Endothelial cell of umbilical vein (primary cell): Measurements from ENCODE around the gene PRSS36. TPM values are rescaled to one million over a fixed set of nuclear protein-coding genes. Genes with fewer than 3 reads are reported as not detected.

ENCODE experiments used
- BruUV-seq: library from RNA; stranded (reverse); fragments of 400-500 nt; replicated peaks from 2 replicates; lab custom pipeline; 2021; lab: Mats Ljungman, UMichigan
- CTCF ChIA-PET: fragments of 300-600, 350-600 bp; sonication (Branson Sonifier 250); formaldehyde crosslinking; loops from one replicate; lab custom pipeline; 2021; ENCODE audit warnings: antibody characterized with exemption, inconsistent platforms; lab: Charles Lee
- POLR2A ChIA-PET: fragments of 300-600, 350-600 bp; sonication (Branson Sonifier 250); formaldehyde crosslinking; loops from one replicate; lab custom pipeline; 2021; ENCODE audit warnings: antibody characterized with exemption, inconsistent platforms; lab: Charles Lee
- DNase-seq: peaks from one replicate; pipeline ENCODE4 v3.0.0-alpha.2; 2011; ENCODE audit warnings: low read depth, low spot score
- FAIRE-seq: peaks from 2 replicates; lab custom pipeline; 2011; peaks lifted over from hg19 to GRCh38; lab: Jason Lieb, UNC
- H2AFZ ChIP-seq: 2 replicates; pipeline ENCODE4 v1.6.0; 2012; ENCODE audit warnings: low read depth, low read length, control low read depth, inconsistent platforms
- H3K27ac ChIP-seq: 2 replicates; pipeline ENCODE4 v1.5.1; 2011; ENCODE audit warnings: low read depth, mild to moderate bottlenecking, control low read depth, low read length, moderate library complexity; ENCODE audit not compliant: insufficient read depth
- H3K27me3 ChIP-seq, 2 experiments: 2 replicates each; pipeline versions ENCODE4 v1.6.0 to v1.6.1; 2011; ENCODE audit warnings: low read length in 2 of 2, mixed read lengths in 1 of 2; ENCODE audit not compliant: control insufficient read depth in 2 of 2, insufficient read depth in 2 of 2
- H3K36me3 ChIP-seq, 2 experiments: 2 replicates in 1 of 2; 3 replicates in 1 of 2; pipeline ENCODE4 v1.5.1; 2011; ENCODE audit warnings: low read length in 2 of 2, mild to moderate bottlenecking in 1 of 2, moderate library complexity in 1 of 2; ENCODE audit not compliant: control insufficient read depth in 2 of 2, insufficient read depth in 2 of 2; ENCODE audit errors: extremely low read depth in 1 of 2
- H3K4me1 ChIP-seq: 3 replicates; pipeline ENCODE4 v1.5.1; 2011; ENCODE audit warnings: mild to moderate bottlenecking, low read length; ENCODE audit not compliant: control insufficient read depth, insufficient read depth; ENCODE audit errors: extremely low read depth
- H3K4me2 ChIP-seq: 2 replicates; pipeline ENCODE4 v1.6.1; 2011; ENCODE audit warnings: low read length, control low read depth, mixed read lengths; ENCODE audit not compliant: insufficient read depth
- H3K4me3 ChIP-seq, 3 experiments: fragments of 200-600 bp in 1 of 3; sonication (generic), shearing (Covaris generic) in 1 of 3; replicated peaks in 1 of 3; 2 replicates each; pipeline ENCODE4 v1.5.1; 2011 to 2016; ENCODE audit warnings: control low read depth in 3 of 3, low read length in 3 of 3, mild to moderate bottlenecking in 2 of 3, inconsistent platforms in 1 of 3, low read depth in 1 of 3, moderate library complexity in 1 of 3; ENCODE audit not compliant: insufficient read depth in 1 of 3
- H3K79me2 ChIP-seq: 2 replicates; pipeline ENCODE4 v1.6.0; 2012; ENCODE audit warnings: low read length, inconsistent platforms; ENCODE audit not compliant: control insufficient read depth, insufficient read depth
- H3K9ac ChIP-seq: replicated peaks from 2 replicates; pipeline ENCODE3; 2011; ENCODE audit warnings: low read length, control low read depth; ENCODE audit not compliant: insufficient read depth; ENCODE audit errors: extremely low read depth
- H3K9me1 ChIP-seq: replicated peaks from 3 replicates; pipeline ENCODE4 v1.6.0; 2011; ENCODE audit warnings: mild to moderate bottlenecking, low read length; ENCODE audit not compliant: control insufficient read depth, insufficient read depth; ENCODE audit errors: extremely low read depth
- H3K9me3 ChIP-seq: replicated peaks from 2 replicates; pipeline ENCODE4 v1.5.1; 2012; ENCODE audit warnings: low read length, inconsistent platforms; ENCODE audit not compliant: control insufficient read depth, insufficient read depth
- H4K20me1 ChIP-seq: replicated peaks from 2 replicates; pipeline ENCODE3; 2011; ENCODE audit warnings: mild to moderate bottlenecking, low read length; ENCODE audit not compliant: control insufficient read depth, insufficient read depth; ENCODE audit errors: extremely low read depth
- EZH2 ChIP-seq: IDR thresholded peaks from 2 replicates; pipeline ENCODE4 v1.6.1; 2012; ENCODE audit warnings: borderline replicate concordance, low read depth, mild to moderate bottlenecking, moderate library complexity, low read length, inconsistent platforms; ENCODE audit not compliant: severe bottlenecking
- FOS ChIP-seq: IDR thresholded peaks from 2 replicates; pipeline ENCODE4 v1.6.1; 2011; ENCODE audit warnings: mild to moderate bottlenecking, low read length, moderate library complexity, borderline replicate concordance; ENCODE audit not compliant: insufficient read depth
- GATA2 ChIP-seq: IDR thresholded peaks from 2 replicates; pipeline ENCODE4 v1.7.0; 2011; ENCODE audit warnings: low read depth, mild to moderate bottlenecking, moderate library complexity, mixed read lengths, low read length; ENCODE audit not compliant: insufficient read length, insufficient read depth
- JUN ChIP-seq: IDR thresholded peaks from 2 replicates; pipeline ENCODE4 v1.6.1; 2011; ENCODE audit warnings: borderline replicate concordance, low read depth; ENCODE audit not compliant: insufficient read length, insufficient read depth
- MYC ChIP-seq: IDR thresholded peaks from one replicate; pipeline ENCODE4 v1.6.1; 2011; ENCODE audit warnings: mild to moderate bottlenecking, low read depth, low read length
- POLR2A ChIP-seq: IDR thresholded peaks from 2 replicates; pipeline ENCODE4 v1.6.1; 2012; ENCODE audit warnings: low read depth, mild to moderate bottlenecking, control low read depth, low read length
- POLR2AphosphoS5 ChIP-seq: IDR thresholded peaks from 2 replicates; pipeline ENCODE4 v1.6.1; 2012; ENCODE audit warnings: low read depth, mild to moderate bottlenecking, control low read depth, low read length, moderate library complexity; ENCODE audit not compliant: insufficient read depth
- dilution Hi-C: fragments of 300-500 bp; cut with MboI; formaldehyde crosslinking; loops from one replicate; pipeline ENCODE4 v1.15.0; 2019; ENCODE audit warnings: low sequenced_read_pairs; ENCODE audit not compliant: extremely low pct_ligation_motif_present
- intact Hi-C: fragments of 100-400 bp; cut with micrococcal nuclease; formaldehyde crosslinking; loops from one replicate; pipeline ENCODE4 v1.10.0; 2022
- polyA plus RNA-seq, 4 experiments: library from polyadenylated mRNA; depleted of rRNA in 3 of 4; stranded (reverse) in 3 of 4; unstranded in 1 of 4; fragments of >200 nt; gene quantifications; 2 replicates each; pipeline versions ENCODE4 v1.2.1 to v1.2.3, GENCODE V29; 2011 to 2012; ENCODE audit warnings: missing spikeins in 1 of 4
- total RNA-seq: library from RNA; stranded (reverse); gene quantifications from 2 replicates; pipeline ENCODE4 v1.2.3, GENCODE V29; 2021
- TF ChIP-seq, protein P1 (sequence below), 2 donors: IDR thresholded peaks; 1 replicate in 1 of 2; 2 replicates in 1 of 2; pipeline ENCODE4 v1.5.1; 2011; ENCODE audit warnings: low read length in 2 of 2, mild to moderate bottlenecking in 2 of 2, moderate library complexity in 2 of 2, control low read depth in 1 of 2, inconsistent platforms in 1 of 2, low read depth in 1 of 2; ENCODE audit not compliant: insufficient read depth in 1 of 2; ENCODE audit errors: extremely low read depth in 1 of 2
- TF ChIP-seq, protein P2 (sequence below): IDR thresholded peaks from 2 replicates; pipeline ENCODE4 v1.6.1; 2011; ENCODE audit not compliant: insufficient read depth, insufficient read length

PRSS36 gene
- total and polyA plus RNA-seq, 2 donors (not counting 3 experiments of a cell fraction or from before 2014, with no cell fraction given), result 0.57 TPM; not detected in 1

DNA sequence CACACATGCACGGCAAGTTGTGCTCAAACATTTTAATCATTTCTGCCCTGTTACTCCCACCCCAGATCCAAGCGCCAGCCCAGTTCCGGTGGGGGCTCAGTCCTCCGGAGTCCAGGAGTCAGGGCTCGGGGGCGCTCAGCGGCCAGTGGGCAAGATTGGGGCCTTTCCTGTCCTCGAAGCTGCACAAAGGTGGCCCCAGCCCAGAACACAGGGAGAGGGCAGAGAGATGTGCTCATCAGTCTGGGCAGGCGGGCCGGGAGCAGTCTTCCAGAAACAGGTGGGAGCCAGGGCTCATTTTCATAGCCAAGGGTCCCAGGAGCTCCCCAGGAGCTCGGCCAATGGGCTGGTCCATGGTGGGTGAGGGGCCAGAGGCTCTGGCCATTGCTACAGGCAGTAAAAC lies 18.4 kb downstream of the PRSS36 start:
- FAIRE-seq, result no peak
- DNase-seq, result no peak
- TF ChIP-seq GATA2 (no peak), POLR2A (no peak), JUN (no peak), EZH2 (no peak), MYC (no peak), FOS (no peak), POLR2AphosphoS5 (no peak)
- TF ChIP-seq, protein P1, sequence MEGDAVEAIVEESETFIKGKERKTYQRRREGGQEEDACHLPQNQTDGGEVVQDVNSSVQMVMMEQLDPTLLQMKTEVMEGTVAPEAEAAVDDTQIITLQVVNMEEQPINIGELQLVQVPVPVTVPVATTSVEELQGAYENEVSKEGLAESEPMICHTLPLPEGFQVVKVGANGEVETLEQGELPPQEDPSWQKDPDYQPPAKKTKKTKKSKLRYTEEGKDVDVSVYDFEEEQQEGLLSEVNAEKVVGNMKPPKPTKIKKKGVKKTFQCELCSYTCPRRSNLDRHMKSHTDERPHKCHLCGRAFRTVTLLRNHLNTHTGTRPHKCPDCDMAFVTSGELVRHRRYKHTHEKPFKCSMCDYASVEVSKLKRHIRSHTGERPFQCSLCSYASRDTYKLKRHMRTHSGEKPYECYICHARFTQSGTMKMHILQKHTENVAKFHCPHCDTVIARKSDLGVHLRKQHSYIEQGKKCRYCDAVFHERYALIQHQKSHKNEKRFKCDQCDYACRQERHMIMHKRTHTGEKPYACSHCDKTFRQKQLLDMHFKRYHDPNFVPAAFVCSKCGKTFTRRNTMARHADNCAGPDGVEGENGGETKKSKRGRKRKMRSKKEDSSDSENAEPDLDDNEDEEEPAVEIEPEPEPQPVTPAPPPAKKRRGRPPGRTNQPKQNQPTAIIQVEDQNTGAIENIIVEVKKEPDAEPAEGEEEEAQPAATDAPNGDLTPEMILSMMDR (IDR thresholded peaks at IDR 0.05; ENCODE audit: extremely low read depth in 1 of 2, insufficient read depth in 1 of 2, low read depth in 1 of 2, low read length in 2 of 2), result no peak
- TF ChIP-seq, protein P2, sequence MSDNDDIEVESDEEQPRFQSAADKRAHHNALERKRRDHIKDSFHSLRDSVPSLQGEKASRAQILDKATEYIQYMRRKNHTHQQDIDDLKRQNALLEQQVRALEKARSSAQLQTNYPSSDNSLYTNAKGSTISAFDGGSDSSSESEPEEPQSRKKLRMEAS, result no peak
- Histone ChIP-seq H3K27me3 (no peaks in the 10 kb centered on the region), H3K9me1 (no peaks in the 10 kb centered on the region), H3K79me2 (no peaks in the 10 kb centered on the region), H3K4me3 (no peak overlapping the region), H3K9ac (no peak overlapping the region), H4K20me1 (no peaks in the 10 kb centered on the region), H3K36me3 (peaks cover 0 to 11% of the 10 kb centered on the region in 2 experiments), H3K27ac (no peak overlapping the region), H3K9me3 (no peaks in the 10 kb centered on the region), H3K4me1 (no peaks in the 10 kb centered on the region), H3K4me2 (no peak overlapping the region), H2AFZ (no peak overlapping the region)
- intact Hi-C loops, result no loop called here
- BruUV-seq, result no TSS peak
- ChIA-PET CTCF (interaction anchor here (1.4 to 2.4 kb wide), 2 partner anchors 11 to 13 kb away, joined by 5 to 8 read pairs; no protein-coding TSS in a partner anchor), POLR2A (no interaction called here)
- dilution Hi-C loops, result no loop called here
